Measurements from ENCODE around the gene ZNF366.

Gene ZNF366

DNA sequence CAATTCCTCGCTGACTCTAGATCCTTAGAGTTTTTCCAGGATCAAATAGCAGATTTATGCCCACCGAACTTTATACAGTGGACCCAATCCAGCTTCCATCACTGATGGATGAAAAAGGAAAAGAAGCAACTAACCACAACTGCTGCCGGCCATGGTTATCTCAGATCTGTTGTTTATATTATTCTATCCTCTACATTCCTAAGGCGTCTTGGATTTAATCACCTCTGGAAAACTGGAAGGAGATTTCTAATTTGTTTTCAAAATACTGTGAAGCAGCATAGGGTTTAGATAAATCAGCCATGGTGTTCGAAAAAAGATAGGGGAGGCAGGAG lies 663 bp upstream of the ZNF366 start:
- DNase-seq (ENCODE audit: extremely low spot score), result no peak

DNA sequence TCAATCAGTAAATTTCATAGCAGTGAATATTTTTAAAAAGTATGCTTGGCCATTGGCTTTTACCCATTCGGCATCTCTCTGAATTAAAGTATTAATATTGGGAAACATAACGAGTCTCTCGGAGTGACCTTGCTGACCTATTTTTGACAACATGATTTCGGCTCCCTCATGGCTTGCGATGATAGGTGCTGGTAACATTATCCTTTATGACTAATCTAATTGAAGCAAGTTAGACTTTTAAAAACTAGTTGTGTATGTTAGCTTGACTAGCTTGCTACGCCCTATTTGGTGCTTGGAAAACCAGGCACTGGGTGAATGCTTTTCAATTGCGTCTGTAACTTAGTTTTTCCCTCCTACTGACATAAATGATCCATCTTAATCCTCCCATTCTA lies 1.1 kb downstream of the ZNF366 start:
- no peak for DNase-seq (ENCODE audit: extremely low spot score)
- TF ChIP-seq, protein P1, sequence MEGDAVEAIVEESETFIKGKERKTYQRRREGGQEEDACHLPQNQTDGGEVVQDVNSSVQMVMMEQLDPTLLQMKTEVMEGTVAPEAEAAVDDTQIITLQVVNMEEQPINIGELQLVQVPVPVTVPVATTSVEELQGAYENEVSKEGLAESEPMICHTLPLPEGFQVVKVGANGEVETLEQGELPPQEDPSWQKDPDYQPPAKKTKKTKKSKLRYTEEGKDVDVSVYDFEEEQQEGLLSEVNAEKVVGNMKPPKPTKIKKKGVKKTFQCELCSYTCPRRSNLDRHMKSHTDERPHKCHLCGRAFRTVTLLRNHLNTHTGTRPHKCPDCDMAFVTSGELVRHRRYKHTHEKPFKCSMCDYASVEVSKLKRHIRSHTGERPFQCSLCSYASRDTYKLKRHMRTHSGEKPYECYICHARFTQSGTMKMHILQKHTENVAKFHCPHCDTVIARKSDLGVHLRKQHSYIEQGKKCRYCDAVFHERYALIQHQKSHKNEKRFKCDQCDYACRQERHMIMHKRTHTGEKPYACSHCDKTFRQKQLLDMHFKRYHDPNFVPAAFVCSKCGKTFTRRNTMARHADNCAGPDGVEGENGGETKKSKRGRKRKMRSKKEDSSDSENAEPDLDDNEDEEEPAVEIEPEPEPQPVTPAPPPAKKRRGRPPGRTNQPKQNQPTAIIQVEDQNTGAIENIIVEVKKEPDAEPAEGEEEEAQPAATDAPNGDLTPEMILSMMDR (IDR thresholded peaks at IDR 0.05; ENCODE audit: control extremely low read depth, extremely low read depth, low read depth, missing control alignments), result no peak
- CTCF ChIA-PET, result interaction anchor here (0.8 to 3.4 kb wide), 10 partner anchors 8 to 175 kb away, joined by 3 to 14 read pairs (median 4); no protein-coding TSS in a partner anchor
- POLR2A ChIA-PET, result no interaction called here

More for the DNA sequence above, 663 bp upstream of the ZNF366 start:
- ChIA-PET POLR2A (no interaction called here), CTCF (interaction anchor here (0.9 to 2.3 kb wide), 3 partner anchors 11 to 57 kb away, joined by 3 to 7 read pairs (median 3); no protein-coding TSS in a partner anchor)
- TF ChIP-seq, protein P1 (IDR thresholded peaks at IDR 0.05; ENCODE audit: control extremely low read depth, extremely low read depth, low read depth, missing control alignments), result no peak

DNA sequence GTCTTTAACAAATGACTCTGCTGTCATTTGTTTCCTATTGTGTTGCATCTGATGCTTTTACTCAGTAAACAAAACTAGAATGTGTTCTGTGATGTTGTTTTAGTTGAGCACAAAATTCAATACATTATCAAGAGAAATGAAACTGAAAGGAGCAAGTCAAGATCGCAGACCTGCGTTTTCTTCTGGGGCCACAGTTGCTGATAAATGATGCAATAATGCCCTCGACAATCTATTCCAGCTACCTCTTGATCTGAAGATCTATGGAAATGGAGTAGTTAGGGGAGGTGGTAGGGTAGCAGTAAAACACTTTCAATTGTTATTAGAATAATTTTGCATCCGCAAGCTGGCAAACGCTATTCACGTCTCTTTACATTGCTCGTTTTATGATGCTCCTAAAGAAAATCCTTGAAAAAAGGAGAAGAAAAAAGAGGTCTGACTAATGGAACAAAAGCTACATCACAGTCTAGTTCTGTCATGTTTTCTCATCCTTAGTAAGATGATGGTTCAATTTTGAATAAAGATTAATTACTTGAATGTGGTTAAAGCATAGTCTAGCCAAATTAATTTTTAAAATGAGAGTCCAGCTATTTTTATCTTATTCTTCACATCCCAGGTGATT lies 1.6 kb downstream of the ZNF366 start:
- ChIA-PET CTCF (interaction anchor here (0.8 to 3.4 kb wide), 11 partner anchors 8 to 174 kb away, joined by 3 to 14 read pairs (median 4); no protein-coding TSS in a partner anchor), POLR2A (no interaction called here)
- TF ChIP-seq, protein P1 (IDR thresholded peaks at IDR 0.05; ENCODE audit: control extremely low read depth, extremely low read depth, low read depth, missing control alignments), result no peak
- no peak for DNase-seq (ENCODE audit: extremely low spot score)

DNA sequence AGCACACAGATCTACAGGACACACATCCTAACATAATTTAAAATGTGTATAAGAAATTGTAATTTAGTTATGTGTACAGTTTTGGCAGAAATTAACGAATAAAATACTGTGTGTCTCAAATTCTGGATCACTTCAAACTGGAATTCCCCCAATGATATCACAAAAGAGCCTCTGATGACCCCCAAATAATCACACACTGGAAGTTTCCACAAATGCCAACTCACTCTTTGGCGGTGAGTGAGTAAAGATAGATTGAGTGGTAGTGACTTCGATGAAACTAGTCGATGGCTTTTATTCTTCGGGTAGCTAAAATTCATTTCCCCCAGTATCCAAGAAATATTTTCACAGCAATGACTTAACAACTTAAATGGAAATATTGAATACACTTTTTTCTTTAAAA lies 2.2 kb downstream of the ZNF366 start:
- POLR2A ChIA-PET, result no interaction called here
- CTCF ChIA-PET, result interaction anchor here (1.3 to 3.4 kb wide), 8 partner anchors 14 to 139 kb away, joined by 3 to 14 read pairs (median 4); no protein-coding TSS in a partner anchor
- DNase-seq (ENCODE audit: extremely low spot score), result no peak
- TF ChIP-seq, protein P1 (IDR thresholded peaks at IDR 0.05; ENCODE audit: control extremely low read depth, extremely low read depth, low read depth, missing control alignments), result no peak

DNA sequence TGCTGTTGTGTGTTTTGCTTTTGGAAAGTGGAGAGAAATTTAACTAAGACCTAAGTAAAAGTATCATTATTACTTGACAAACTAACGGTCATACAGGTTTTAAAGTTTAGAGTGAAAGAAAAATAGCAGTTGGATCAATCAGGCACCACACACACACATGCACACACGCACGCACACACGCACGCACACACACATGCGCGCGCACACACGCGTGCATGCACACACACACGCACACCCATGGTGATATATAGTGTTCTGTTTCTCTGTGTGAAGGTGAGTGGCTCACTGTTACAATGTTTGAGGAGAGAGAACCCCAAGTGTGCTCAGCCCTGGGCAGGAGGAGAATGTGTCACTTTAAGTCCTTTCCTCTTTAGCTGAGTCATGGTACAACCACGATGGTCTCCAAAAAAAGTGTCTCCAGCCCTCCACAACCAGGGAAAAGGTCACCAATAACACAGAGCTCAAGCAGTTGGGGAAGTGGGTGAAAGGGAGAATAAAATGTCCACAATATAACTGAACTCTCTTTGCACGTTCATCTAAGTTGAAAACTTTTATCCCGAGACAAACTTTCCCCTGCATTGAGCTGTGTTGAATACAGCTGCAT lies 3.2 kb downstream of the ZNF366 start:
- TF ChIP-seq, protein P1 (IDR thresholded peaks at IDR 0.05; ENCODE audit: control extremely low read depth, extremely low read depth, low read depth, missing control alignments), result no peak
- POLR2A ChIA-PET, result no interaction called here
- CTCF ChIA-PET, result interaction anchor here (1.3 to 3.4 kb wide), 13 partner anchors 9 to 138 kb away, joined by 3 to 14 read pairs (median 5); no protein-coding TSS in a partner anchor
- DNase-seq (ENCODE audit: extremely low spot score), result no peak

DNA sequence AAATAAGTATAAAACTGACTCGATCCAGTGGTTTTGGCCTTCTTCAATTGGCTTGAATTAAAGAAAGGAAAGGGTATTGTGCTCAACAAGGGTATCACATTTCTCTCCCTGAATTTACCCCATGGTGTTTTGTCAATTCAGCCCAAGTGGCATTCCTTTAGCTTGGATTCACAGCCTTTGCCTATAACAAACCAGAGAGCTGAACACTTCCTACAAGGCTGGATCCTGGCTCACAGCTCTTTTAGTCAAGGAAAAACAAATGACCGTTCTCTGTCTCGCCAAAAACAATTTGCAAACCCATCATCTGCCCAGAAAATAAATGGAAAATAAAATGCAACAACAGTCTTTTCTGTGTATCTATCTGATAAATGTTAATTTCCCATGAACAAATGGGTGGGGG lies 5.7 kb downstream of the ZNF366 start:
- CTCF ChIA-PET, result interaction anchor here (1.3 to 1.6 kb wide), 2 partner anchors 10 to 16 kb away, joined by 3 to 7 read pairs; no protein-coding TSS in a partner anchor
- no peak for DNase-seq (ENCODE audit: extremely low spot score)

More for the DNA sequence above, 5.7 kb downstream of the ZNF366 start:
- POLR2A ChIA-PET, result no interaction called here
- TF ChIP-seq, protein P1 (IDR thresholded peaks at IDR 0.05; ENCODE audit: control extremely low read depth, extremely low read depth, low read depth, missing control alignments), result no peak

Measured in GM10248 (cell line).